HG03097 (cell line): Measurements from ENCODE around the gene KRT26.

Experiments used
- ATAC-seq: cut with Tn5 transposase; IDR thresholded peaks from one replicate; pipeline ENCODE4 v1.9.1; 2021; ENCODE audit not compliant: unreplicated experiment, low FRiP score

KRT26 gene

GRCh38 chr17:40735016-40735415 is 37.0 kb downstream of the KRT26 start:
- no peak for ATAC-seq

GRCh38 chr17:40734018-40734417 is 38.0 kb downstream of the KRT26 start:
- ATAC-seq = no peak

GRCh38 chr17:40730970-40731369 is 41.0 kb downstream of the KRT26 start:
- ATAC-seq = no peak

GRCh38 chr17:40727447-40728231 is 44.4 kb downstream of the KRT26 start:
- ATAC-seq = no peak

GRCh38 chr17:40726919-40727318 is 45.1 kb downstream of the KRT26 start:
- ATAC-seq = no peak

GRCh38 chr17:40724656-40725055 is 47.3 kb downstream of the KRT26 start:
- ATAC-seq = no peak

- no peak for ATAC-seq
These were observed 49.8 kb downstream of the KRT26 start for GRCh38 chr17:40722241-40722640.

- no peak for ATAC-seq
These were observed 51.1 kb downstream of the KRT26 start for GRCh38 chr17:40720899-40721298.

- no peak for ATAC-seq
These were observed 53.1 kb downstream of the KRT26 start for GRCh38 chr17:40718930-40719329.

GRCh38 chr17:40717776-40718175 is 54.2 kb downstream of the KRT26 start:
- no peak for ATAC-seq
